LHCN-M2 (cell line): Measurements from ENCODE around the gene XPNPEP3. TPM values are rescaled to one million over a fixed set of nuclear protein-coding genes. Genes with fewer than 3 reads are reported as not detected.
"Not testable (repeated sequence)": the region's sequence is repeated elsewhere in the genome, so short reads cannot be mapped to it uniquely, and the experiment has no call there.

ENCODE experiments used
- DNase-seq: peaks from one replicate; pipeline ENCODE4 v3.0.0-alpha.2; 2012; ENCODE audit warnings: low read depth
- total RNA-seq: library from RNA; depleted of rRNA; stranded (reverse); fragments of >200 nt; gene quantifications from 2 replicates; pipeline ENCODE4 v1.2.3, GENCODE V29; 2014

XPNPEP3 gene
- total RNA-seq, 1 experiment from 2014 or later = 10.7 TPM

DNA sequence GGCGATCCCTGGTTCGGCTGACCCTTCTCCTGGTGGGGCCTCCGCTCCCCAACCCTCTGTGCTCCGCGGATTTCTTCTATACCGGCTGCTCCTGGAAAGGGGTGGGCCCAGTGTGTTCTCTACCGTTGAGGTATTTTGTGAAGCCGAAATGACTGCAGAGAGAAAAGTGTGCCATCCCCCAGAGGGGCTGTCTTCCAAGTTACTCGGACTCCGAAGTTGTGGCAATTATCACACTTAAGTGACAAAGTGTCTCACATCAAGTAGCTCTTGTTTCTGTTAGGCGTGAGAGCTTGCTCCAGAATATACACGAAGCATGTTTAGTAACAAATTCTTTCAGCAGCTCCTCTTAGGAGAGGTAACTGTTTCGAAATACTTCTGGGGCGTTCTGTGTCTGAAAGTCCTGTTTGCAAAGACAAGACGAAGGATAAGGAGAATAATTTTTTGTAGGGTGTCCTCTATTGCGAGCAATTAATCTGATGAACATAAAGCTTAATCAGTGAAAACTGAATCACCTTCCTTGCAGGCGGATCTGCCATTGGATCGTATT is 434 bp downstream of the XPNPEP3 start:
- no peak for DNase-seq

DNA sequence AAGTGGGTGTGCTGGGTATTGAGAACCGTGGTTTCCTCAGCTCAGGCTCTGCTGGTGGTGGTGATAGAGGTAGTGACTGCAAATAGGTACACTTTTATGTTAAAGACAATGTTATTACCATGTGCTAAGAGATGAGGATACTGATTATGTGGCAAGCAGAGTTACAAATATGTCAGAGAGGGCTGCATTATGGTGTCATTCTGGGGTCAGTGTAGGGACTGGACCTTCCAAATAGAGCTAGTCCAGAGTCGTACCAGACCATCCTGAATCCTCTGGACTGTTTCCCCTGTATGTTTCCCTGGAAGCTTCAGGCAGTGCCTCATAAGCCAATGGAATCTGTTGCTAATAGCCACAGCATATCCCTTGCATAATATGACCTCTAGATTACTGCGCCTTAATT is 5.1 kb downstream of the XPNPEP3 start, which contains the start of gene DNAJB7:
Gene DNAJB7, minus strand, starts transcription at position 101 of the 400 bp plus-strand sequence. CDS start 119 bp downstream, outside the sequence.
- no peak for DNase-seq

DNA sequence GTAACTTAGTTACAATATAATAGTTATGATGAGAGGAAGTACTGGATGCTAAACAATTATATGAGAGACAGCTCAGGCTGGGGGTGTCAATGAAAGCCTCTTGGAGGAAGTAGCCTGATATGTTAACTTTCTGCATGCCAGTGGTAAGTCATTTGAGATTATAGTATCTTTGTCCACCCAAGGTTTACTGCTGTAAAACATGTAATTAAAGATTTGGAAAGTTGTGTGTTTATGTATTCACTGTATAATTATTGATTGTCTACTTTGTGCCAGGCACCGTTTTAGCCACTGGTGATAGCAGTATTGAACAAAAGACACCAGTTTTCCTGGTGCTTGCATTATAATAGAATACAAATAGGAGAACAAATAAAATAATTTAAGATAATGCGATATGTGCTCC is 5.6 kb downstream of the XPNPEP3 start:
- DNase-seq = no peak

DNA sequence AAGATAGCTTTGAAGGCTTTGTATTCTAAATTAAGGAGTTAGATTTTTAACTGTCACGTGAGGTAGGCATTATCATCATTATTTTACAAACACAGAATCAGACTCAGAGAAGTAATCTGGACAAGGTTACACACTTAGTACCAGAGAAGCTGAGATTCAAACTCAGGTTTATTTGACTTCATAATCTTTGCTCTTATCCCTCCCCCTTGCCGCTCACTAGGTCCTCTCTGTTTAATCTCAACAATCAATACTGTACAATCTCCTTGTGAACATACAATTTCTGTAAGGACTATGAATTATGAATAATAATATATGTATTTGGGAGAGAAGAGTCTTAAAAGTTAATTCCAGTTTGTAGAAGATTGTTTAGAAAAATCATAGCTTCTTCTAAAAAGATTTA is 10.2 kb downstream of the XPNPEP3 start:
- DNase-seq = no peak

DNA sequence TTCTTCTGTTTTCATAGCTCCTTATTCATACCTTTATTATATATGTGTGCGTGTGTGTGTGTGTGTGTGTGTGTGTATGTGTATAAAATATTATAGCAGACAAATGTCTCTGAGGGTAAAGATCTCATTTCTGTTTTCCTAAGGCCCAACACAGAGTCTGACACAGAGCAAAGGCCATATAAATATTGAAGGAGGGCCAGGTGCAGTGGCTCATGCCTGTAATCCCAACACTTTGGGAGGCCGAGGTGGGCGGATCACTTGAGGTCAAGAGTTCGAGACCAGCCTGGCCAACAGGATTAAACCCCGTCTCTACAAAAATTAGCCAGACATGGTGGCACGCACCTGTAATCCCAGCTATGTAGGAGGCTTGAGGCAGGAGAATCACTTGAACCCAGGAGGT is 11.4 kb downstream of the XPNPEP3 start:
- DNase-seq = not testable (repeated sequence)

DNA sequence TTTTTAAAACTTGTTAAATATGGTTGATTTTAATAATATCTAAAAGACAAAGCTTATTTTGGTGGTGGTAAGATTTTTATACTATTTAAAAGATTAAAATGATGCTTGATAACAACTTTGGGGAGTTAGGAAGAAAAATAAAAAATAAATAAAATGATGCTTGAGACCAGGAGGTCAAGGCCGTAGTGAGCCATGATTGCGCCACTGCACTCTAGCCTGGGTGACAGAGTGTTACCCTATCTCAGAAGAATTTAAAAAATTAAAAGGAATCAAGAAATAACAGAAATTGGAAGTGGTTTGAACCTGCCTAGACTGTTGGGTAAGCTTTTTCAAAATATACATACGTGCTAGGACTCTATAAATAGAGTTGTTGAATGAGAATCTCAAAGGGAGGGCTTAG is 17.1 kb downstream of the XPNPEP3 start:
- no peak for DNase-seq

DNA sequence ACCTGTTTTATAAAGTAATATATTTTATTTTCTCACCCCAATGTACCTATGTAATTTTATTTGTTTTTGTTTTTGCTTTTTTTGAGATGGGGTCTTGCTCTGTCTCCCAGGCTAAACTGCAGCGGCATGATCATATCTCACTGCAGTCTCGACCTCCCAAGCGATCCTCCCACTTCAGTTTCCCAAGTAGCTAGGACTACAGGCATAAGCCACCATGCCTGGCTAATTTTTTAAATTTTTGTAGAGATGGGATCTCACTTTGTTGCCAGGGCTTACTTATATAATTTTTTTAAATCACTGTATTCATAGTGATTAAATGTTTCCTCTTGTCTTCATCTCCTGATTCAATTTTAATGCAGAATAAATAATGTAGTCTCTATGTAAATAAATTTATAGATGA is 18.2 kb downstream of the XPNPEP3 start:
- no peak for DNase-seq

DNA sequence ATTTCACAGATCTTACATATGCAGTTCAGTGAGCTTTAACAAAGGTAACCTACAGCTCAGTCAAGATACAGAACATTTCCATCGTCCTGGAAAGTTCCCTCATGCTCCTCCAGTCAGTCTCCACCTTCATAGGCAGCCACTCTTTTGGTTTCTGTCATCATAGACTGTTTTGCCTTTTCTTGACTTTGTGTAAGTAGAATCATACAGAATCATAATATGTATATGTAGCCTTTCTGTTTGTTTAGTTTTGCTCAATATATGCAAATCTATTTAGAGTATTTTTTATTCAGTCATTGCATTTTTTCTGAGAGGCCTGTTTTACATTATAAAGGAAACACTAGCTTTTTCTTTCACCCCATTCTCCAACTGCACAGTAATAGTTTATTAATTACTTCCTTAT is 20.0 kb downstream of the XPNPEP3 start:
- DNase-seq = no peak

DNA sequence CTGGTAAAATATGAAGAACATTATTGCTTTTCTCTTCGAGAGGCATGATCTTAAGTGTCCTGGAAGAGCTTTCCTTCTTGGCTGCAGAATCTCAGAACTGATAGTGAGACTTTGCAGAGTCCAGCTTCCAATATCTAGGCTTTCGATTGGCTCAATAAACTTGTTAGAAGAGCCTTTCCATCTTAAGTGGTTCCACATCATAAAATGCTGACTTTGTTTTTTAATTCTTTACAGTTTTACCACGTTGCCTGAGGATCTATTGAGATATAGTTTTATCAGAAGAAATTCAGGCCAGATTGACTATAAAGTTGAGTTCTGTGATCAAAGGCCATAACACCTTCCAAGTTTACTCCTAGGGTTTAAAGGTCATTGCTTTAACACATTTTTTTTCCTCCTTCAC is 20.5 kb downstream of the XPNPEP3 start:
- no peak for DNase-seq

DNA sequence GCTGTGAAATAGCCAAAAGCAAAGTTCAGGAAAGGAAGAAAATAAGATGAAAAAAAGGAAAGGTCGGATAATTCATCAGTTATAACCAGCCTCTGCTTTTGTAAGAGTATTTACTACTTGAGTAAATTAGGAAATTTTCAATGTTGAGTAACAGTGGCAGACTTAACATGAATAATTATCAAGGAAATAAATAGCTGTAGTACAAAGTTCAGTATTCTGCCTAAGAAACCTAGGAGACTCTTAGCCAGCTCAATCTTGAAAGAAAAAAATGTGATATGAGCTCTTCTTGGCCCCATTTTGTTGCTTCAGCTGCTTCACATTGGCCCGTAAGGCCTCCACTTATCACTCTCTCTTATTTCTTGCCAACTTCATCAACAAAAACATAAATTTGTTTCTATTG is 22.0 kb downstream of the XPNPEP3 start:
- no peak for DNase-seq

DNA sequence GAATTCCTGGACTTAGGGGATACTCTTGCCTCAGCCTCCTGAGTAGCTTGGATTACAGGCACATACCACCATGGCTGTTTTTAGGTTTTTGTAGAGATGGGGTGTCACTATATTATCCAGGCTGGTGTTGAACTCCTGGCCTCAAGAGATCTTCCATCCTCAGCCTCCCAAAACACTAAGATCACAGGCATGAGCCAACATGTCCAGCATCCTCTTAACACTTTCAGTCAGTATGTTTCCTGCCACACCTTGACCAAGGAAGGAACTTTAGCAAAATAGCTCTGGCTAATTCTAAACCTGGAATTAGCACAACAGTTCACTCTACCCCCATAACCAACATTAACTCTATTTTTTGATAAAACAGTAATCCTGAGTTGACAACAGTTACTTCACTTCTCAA is 32.2 kb downstream of the XPNPEP3 start:
- no peak for DNase-seq

DNA sequence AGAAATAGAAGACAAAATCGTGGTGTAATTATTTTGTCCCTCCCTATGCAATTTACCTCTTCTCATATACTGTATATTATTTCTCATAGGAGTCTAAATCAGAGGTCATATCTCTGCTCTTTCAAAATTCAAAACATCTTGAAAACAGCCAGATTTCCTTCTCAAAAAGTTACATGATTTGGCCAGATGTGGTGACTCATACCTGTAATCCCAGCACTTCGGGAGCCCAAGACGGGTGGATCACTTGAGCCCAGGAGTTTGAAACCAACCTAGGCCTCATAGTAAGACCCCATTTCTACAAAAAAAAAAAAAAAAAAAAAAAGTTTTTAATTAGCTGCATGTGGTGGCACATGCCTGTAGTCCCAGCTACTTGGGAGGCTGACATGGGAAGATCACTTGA is 33.9 kb downstream of the XPNPEP3 start:
- peak; percentile 18 for DNase-seq

DNA sequence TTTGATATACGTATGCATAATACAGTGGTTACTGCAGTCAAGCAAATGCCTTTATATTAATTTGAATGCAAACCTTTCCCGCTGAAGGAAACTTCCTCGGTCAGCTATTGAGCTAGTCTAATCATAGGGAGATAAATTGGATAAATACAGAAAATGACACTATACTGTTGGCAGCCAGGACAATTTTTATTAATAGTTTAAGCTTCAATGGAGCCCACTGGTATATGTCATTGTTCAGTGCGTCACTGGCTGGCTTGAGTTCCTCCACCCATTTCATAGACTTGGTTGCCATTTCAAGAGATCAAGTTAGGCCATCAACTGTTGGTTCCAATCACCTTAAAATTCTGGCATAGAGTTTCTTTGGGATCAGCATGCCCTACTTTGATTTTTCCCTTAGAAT is 37.5 kb downstream of the XPNPEP3 start:
- DNase-seq = no peak

DNA sequence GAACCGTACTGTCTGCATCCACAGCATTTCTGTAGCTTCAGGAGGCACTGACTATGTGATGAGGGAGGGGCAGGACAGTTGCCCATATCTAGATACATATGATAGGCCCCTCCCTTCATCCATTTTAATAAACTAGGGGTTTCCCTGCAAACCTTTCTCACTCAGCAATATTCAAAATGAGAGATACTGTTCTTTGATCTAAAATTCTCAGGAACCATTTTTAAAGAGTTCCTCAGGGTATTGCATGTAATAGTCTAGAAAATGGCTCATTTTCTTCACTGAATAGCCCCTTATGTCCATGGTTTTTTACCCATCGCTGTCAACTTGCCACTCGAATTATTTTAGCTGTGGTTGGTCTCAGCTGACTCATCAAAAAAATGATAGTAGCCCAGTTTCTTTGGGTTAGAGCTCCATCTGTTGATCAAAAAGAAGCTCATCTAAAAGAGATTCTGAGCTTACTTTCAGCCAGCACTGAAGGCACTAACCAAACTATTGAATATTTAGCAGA is 42.0 kb downstream of the XPNPEP3 start:
- peak; percentile 73 for DNase-seq

DNA sequence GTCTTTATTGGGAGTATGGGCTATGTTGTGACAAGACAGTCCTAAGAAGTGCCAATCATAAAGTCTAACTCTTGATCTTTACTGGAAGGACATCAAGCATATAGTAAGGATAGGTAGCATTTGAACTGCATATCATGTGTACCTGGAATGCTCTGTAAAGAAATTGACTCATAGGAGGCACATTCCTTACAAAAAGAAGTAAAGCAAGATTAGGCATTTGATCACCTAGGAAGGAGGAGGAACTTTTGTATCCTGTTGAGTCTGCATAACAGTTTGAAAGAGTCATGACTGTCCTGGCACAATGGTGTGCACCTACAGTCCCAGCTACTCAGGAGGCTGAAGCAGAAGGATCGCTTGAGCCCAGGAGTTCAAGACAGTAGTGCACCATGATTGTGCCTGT is 47.2 kb downstream of the XPNPEP3 start:
- DNase-seq = no peak

DNA sequence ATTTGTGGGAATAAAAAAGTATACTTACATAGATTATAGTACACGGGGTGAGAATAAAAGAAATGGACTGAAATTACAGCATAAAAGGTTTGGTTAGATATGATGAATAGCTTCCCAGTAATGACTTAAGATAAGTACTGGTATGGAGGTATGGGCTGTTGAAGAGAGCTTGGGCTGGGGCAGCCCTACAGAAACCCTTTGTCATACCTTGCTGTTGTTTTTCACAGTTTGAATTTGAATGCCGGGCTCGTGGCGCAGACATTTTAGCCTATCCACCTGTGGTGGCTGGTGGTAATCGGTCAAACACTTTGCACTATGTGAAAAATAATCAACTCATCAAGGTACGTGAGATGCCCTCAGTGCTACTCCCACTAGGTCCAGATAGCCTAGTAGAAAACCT is 51.9 kb downstream of the XPNPEP3 start:
- DNase-seq = no peak

DNA sequence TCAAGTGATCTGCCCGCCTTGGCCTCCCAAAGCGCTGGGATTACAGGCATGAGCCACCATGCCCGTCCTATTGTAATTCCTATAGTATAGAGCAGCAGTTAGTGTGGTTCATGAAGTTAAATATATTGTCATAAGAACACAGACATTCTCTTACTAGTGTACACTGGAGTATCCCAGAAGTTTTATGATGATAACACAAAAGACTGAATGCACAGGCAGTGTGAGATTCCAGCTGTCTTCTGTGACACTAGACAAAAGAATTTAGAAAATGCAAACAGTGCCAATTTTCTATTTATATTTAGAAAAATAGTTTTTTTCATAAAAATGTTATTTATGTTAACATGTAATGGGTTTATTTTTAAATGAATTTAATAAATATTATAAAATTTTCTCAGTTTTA is 54.8 kb downstream of the XPNPEP3 start:
- peak; percentile 68 for DNase-seq

DNA sequence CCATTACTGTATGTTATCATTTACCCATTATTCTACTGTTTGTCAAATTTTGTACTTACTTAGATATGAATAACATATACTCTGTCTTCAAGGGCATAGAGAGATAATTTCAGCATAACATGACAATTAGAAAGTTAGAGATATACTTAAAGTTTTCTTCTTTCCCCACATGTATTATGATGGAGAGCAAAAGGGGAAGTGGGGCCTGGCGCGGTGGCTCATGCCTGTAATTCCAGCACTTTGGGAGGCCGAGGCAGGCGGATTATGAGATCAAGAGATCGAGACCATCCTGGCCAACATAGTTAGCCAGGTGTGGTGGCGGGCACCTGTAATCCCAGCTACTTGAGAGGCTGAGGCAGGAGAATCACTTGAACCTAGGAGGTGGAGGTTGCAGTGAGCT is 56.0 kb downstream of the XPNPEP3 start:
- DNase-seq = not testable (repeated sequence)

DNA sequence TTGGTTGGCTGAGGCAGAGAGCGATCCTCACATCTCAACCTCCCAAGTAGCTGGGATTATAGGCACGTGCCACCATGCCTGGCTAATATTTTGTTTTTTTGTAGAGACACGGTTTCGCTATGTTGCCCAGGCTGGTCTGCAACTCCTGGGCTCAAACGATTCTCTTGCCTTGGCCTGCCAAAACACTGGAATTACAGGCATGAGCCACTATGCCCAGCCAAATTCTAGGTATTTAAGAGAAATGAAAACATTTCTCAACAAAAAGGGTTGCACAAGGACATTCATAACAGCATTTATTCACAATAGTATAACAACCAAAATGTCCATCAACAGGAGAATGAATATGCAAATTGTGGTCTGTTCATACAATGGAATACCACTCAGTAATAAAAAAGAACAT is 62.5 kb downstream of the XPNPEP3 start:
- DNase-seq = no peak

DNA sequence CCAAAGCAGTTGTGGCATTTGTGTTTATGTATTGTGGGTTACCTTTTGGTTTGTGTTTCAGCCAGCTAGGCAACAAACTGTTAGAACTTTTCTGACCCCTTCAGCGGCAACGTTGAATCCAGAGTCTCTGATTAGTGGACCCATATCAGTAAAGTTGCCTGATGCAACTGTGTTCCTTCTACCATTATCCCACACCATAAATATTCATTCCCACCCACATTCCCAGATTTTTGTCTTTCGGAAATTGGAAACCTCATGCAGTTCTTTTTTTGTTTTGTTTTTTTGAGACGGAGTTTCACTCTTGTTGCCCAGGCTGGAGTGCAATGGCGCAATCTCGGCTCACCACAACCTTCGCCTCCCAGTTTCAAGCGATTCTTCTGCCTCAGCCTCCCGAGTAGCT is 63.6 kb downstream of the XPNPEP3 start:
- no peak for DNase-seq

DNA sequence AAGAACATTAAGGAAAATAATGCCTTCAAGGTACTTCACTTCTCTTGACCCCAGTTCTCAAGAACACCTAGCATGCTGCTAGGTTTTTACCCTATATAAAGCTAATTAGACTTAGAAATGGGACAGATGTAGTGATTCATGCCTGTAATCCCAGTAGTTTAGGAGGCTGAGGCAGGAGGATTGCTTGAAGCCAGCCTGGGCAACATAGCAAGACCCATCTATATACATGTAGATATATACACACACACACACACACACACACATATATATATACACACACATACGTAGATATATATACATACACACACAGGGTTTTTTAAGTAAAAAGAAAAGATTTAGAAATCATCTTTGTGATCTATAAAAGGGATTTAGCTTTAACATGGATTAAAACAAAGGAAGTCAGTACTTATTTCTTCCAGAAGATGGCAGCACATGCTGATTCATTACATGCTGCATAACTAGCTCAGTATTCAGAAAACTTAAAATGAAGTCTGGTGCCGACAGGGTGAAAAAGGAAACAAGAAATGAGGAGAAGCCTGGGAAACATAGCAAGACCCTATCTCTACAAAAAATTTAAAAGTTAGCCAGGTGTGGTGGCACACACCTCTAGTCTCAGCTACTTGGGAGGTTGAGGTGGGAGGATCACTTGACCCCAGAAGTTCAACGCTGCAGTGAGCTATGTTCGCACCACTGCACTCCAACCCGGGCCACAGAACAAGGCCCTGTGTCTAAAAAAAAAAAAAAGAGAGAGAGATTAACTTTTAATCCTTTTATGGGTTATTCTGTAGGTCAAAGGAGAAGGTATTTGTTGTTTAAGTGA is 65.7 kb downstream of the XPNPEP3 start:
- DNase-seq = peak; percentile 62

DNA sequence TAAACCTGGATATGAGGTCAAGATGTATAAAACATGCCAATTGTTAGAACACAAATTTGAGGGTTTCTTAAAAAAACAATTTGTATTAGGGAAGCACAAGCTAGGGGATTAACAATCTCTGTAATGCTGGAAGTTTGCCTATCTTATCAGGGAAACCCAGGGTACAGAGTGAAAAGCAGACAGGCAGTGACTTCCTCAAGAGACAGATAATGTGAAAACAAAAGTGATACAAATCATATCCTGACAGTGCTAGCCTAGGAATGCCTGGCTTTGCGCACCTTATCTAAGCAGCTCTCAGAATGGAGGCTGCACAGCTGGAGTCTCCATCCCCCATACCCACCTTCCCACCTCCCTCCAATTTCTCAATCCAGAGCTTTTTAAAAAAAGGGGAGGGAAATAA is 71.7 kb downstream of the XPNPEP3 start:
- no peak for DNase-seq

DNA sequence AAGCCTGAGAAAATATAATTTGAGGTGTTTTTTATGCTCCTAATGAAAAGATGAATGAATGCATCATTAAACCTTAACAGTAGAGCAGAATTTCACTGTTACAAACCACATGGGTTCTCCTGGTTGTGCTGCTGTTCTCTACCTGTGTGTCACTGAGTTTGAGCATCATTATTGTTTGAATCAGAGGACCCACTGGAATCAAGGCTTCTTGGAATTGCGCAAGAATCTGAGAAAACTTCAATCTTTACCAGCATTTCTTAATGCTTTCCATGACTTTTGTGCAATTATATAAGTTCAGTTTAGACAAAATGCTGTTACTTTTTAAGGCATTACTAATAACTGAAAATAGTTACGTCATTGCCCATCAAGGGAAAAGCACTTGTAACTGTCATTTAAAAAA is 75.4 kb downstream of the XPNPEP3 start:
- DNase-seq = no peak
